GM12892 (cell line): ENCODE data around the gene CGB1.

Experiments
- POLR2A ChIP-seq: IDR thresholded peaks from 2 replicates; pipeline ENCODE4 v1.6.1; 2011; ENCODE audit warnings: low read depth, low read length, control low read depth
- POLR2AphosphoS5 ChIP-seq: IDR thresholded peaks from 2 replicates; pipeline ENCODE4 v1.6.1; 2011; ENCODE audit warnings: low read depth, low read length, control low read depth
- TAF1 ChIP-seq: IDR thresholded peaks from 2 replicates; pipeline ENCODE4 v1.6.1; 2011; ENCODE audit warnings: low read depth, mild to moderate bottlenecking, control low read depth, low read length, borderline replicate concordance

DNA sequence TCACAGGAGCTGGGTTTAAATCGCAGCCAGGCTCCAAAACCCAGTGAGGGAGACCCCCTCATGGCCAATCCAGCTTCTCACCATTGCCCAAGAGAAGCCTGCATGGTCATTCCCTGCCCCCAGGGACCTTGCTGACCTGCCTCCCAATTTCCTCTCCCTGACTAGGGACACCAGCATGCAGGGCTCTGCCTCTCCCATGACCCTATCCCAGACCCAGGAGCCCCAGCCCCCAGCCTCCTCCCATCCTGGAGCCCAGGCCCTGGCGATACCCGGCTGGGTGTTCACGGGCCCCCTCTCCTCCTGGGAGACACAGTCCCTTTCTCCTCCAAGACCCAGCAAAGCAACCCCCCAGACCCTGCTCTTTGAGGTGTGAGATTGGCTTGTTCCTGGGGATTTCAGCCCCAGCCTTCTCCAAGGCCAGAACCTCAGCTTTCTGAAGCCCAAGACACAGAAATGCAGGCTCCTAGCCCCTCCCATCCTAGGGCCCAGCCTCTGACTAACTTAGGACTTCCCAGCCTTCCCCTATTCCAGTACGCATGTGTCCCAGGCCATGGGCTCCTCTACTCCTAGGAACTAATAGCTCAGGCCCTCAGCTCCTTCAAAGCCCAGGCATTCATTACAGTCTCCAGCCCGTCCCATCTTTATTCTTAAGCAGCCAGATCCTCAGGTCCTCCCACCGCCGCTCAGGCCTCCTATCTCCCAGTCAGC is 44.7 kb downstream of the CGB1 start:
- TF ChIP-seq POLR2A (no peak), TAF1 (no peak), POLR2AphosphoS5 (no peak)
